Ovary (tissue), 9 donors: Measurements from ENCODE around the gene GIMAP8. TPM values are rescaled to one million over a fixed set of nuclear protein-coding genes. Genes with fewer than 3 reads are reported as not detected.
"Not testable (repeated sequence)": the region's sequence is repeated elsewhere in the genome, so short reads cannot be mapped to it uniquely, and the experiment has no call there.

Experiments
- DNase-seq, 5 donors: peaks; one replicate each; pipeline ENCODE4 v3.0.0-alpha.2; 2019 to 2020
- H3K27ac ChIP-seq, 2 donors: fragments of 200-600 bp; one replicate each; pipeline versions ENCODE4 v1.5.1 to v1.8.0; 2019 to 2022
- H3K27me3 ChIP-seq: fragments of 200-600 bp; one replicate; pipeline ENCODE4 v1.8.0; 2022
- H3K36me3 ChIP-seq: fragments of 200-600 bp; sonication (generic); one replicate; pipeline ENCODE4 v1.5.1; 2019
- H3K4me1 ChIP-seq: one replicate; pipeline ENCODE4 v1.8.1; 2013; ENCODE audit warnings: mild to moderate bottlenecking, moderate library complexity; ENCODE audit not compliant: insufficient read depth
- H3K4me3 ChIP-seq: fragments of 200-600 bp; sonication (generic); one replicate; pipeline ENCODE4 v1.5.1; 2017
- H3K9me3 ChIP-seq, 2 donors: fragments of 200-600 bp in 1 of 2; sonication (generic) in 1 of 2; one replicate each; pipeline versions ENCODE4 v1.5.1 to v1.8.1; 2013 to 2019; ENCODE audit warnings: mild to moderate bottlenecking in 1 of 2, moderate library complexity in 1 of 2
- CTCF ChIP-seq, 3 donors: fragments of 450-650 bp in 2 of 3; fragments of 200-600 bp in 1 of 3; IDR thresholded peaks; one replicate each; pipeline versions ENCODE4 v1.5.1 to v1.8.0; 2016 to 2022; ENCODE audit warnings: antibody characterized with exemption in 3 of 3, mild to moderate bottlenecking in 1 of 3
- EP300 ChIP-seq: sonication (generic); formaldehyde crosslinking; IDR thresholded peaks from one replicate; pipeline ENCODE4 v1.6.1; 2017; ENCODE audit warnings: antibody characterized with exemption
- POLR2A ChIP-seq: fragments of 450-650 bp; IDR thresholded peaks from one replicate; pipeline ENCODE4 v1.6.1; 2017; ENCODE audit warnings: antibody characterized with exemption, mild to moderate bottlenecking, moderate library complexity
- WGBS, 3 donors: extraction: QIAGEN DNeasy Blood & Tissue Kit in 1 of 3; methylation state at CpG; one replicate each; pipeline versions ENCODE4 v1.1.5 to v1.1.7; 2013 to 2017; 5-methylcytosine and 5-hydroxymethylcytosine counted together
- intact Hi-C, 4 donors: fragments of 100-400 bp; cut with DNase I; formaldehyde crosslinking; loops; one replicate each; pipeline versions ENCODE4 v1.11.0 to v1.15.1; 2022 to 2023
- polyA plus RNA-seq, 2 donors: library from polyadenylated mRNA; stranded (reverse); fragments of 200-250 nt in 1 of 2; fragments of 350-450 nt in 1 of 2; fragmentation: Illumina TruSeq in 1 of 2; extraction: RNeasy Lipid Tissue Mini Kit (QIAGEN cat#74804) in 1 of 2; gene quantifications; one replicate each; pipeline ENCODE4 v1.2.3, GENCODE V29; 2013 to 2014
- total RNA-seq, 7 donors: library from RNA; depleted of rRNA in 2 of 7; stranded (reverse); fragments of >200 nt in 2 of 7; fragmentation: NEBNext Ultra II Directional in 3 of 7; extraction: Animal tissue kit (Norgen Biotek cat#: 25700) in 3 of 7; gene quantifications; one replicate each; pipeline versions ENCODE4 v1.1.0 to v1.2.4, GENCODE V29; 2016 to 2023
- donor health status: DM: no; HTN: no; CAD: no; lungs with moderate emphysema.
- donor health status: DM: no; HTN: no; CAD: no.
- donor health status: Bipolar disorder and iron deficiency.
- donor health status: DM: yes; HTN: yes; CAD: no.
- donor health status: DM: no; HTN: no; CAD: no.
- donor health status: DM: yes; HTN: yes; CAD: no.

The GIMAP8 gene
- total and polyA plus RNA-seq, 9 donors, result 2.1 to 22.8 (median 6.9) TPM

- no peak for DNase-seq
- TF ChIP-seq POLR2A, result no peak
- TF ChIP-seq CTCF (IDR thresholded peaks at IDR 0.05), result no peak
- TF ChIP-seq EP300, result no peak
- Histone ChIP-seq H3K4me3 (peak overlapping the region; percentile 14), H3K36me3 (no peaks in the 10 kb centered on the region), H3K27ac (no peak overlapping the region), H3K9me3 (no peaks in the 10 kb centered on the region), H3K4me1 (no peaks in the 10 kb centered on the region), H3K27me3 (no peaks in the 10 kb centered on the region)
- WGBS, 3 donors, result 69 to 71% (median 70%) methylated on average over 19 of the region's 19 CpGs
- intact Hi-C loops, result no loop called here
Observed at GRCh38 chr7:150451097-150451793, 815 bp downstream of the GIMAP8 start.

GRCh38 chr7:150451833-150452461 lies 1.5 kb downstream of the GIMAP8 start:
- no peaks in the 10 kb centered on the region for H3K4me1 ChIP-seq
- peak overlapping the region; percentile 0 for H3K4me3 ChIP-seq
- TF ChIP-seq POLR2A (no peak), CTCF (IDR thresholded peaks at IDR 0.05) (no peak), EP300 (no peak)
- H3K27ac ChIP-seq, result no peak overlapping the region
- H3K9me3 ChIP-seq, result no peaks in the 10 kb centered on the region
- no peaks in the 10 kb centered on the region for H3K36me3 ChIP-seq
- H3K27me3 ChIP-seq, result no peaks in the 10 kb centered on the region
- WGBS, 3 donors, result 64 to 68% (median 64%) methylated on average over 8 of the region's 8 CpGs
- DNase-seq, result no peak
- intact Hi-C loops, result no loop called here

- H3K9me3 ChIP-seq, result no peaks in the 10 kb centered on the region
- 86 to 91% (median 88%) methylated on average over 8 of the region's 8 CpGs for WGBS, 3 donors
- H3K27ac ChIP-seq, result no peak overlapping the region
- no peak for TF ChIP-seq POLR2A
- TF ChIP-seq CTCF (IDR thresholded peaks at IDR 0.05), result no peak
- no peaks in the 10 kb centered on the region for H3K4me1 ChIP-seq
- intact Hi-C loops, result no loop called here
- no peaks in the 10 kb centered on the region for H3K27me3 ChIP-seq
- no peak overlapping the region for H3K4me3 ChIP-seq
- no peak for DNase-seq
- H3K36me3 ChIP-seq, result no peaks in the 10 kb centered on the region
Observed at GRCh38 chr7:150453181-150453580, 2.8 kb downstream of the GIMAP8 start.

- Histone ChIP-seq H3K36me3 (no peaks in the 10 kb centered on the region), H3K4me3 (no peak overlapping the region), H3K27ac (no peak overlapping the region), H3K4me1 (no peaks in the 10 kb centered on the region), H3K27me3 (no peaks in the 10 kb centered on the region), H3K9me3 (no peaks in the 10 kb centered on the region)
- no peak for DNase-seq
- intact Hi-C loops, result no loop called here
- WGBS, 3 donors, result 89 to 92% (median 91%) methylated on average over 5 of the region's 5 CpGs
- TF ChIP-seq CTCF (IDR thresholded peaks at IDR 0.05) (no peak), POLR2A (no peak), EP300 (no peak)
Observed at GRCh38 chr7:150453892-150454291, 3.5 kb downstream of the GIMAP8 start.

- DNase-seq, H3K4me1 ChIP-seq, H3K4me3 ChIP-seq, H3K27ac ChIP-seq, H3K9me3 ChIP-seq, H3K36me3 ChIP-seq, intact Hi-C loops, H3K27me3 ChIP-seq: not testable (repeated sequence)
- WGBS, 3 donors, result 81 to 90% (median 89%) methylated on average over 5 of the region's 5 CpGs
Observed at GRCh38 chr7:150457064-150457463, 6.6 kb downstream of the GIMAP8 start.
